PFSK-1 (cell line): ENCODE data around the gene FAF2.

Experiments
- FOXP2 ChIP-seq: optimal IDR thresholded peaks from 2 replicates; pipeline ENCODE3; 2011; ENCODE audit warnings: borderline replicate concordance, control low read depth, inconsistent platforms; ENCODE audit not compliant: insufficient read depth; ENCODE audit errors: extremely low read length, extremely low read depth
- POLR2AphosphoS5 ChIP-seq: IDR thresholded peaks from 2 replicates; pipeline ENCODE4 v1.6.1; 2012; ENCODE audit warnings: low read depth, mild to moderate bottlenecking, control low read depth, low read length, moderate library complexity
- TAF1 ChIP-seq: IDR thresholded peaks from 2 replicates; pipeline ENCODE4 v1.6.1; 2012; ENCODE audit warnings: low read length, control low read depth, borderline replicate concordance; ENCODE audit not compliant: insufficient read depth
- TF ChIP-seq, protein P1 (sequence below), 2 experiments: IDR thresholded peaks; 2 replicates each; pipeline versions ENCODE4 v1.6.1 to v1.8.0; 2011 to 2012; ENCODE audit warnings: low read depth in 2 of 2, low read length in 2 of 2, control low read depth in 1 of 2, inconsistent platforms in 1 of 2, mild to moderate bottlenecking in 1 of 2, moderate library complexity in 1 of 2; ENCODE audit not compliant: insufficient read depth in 1 of 2

DNA sequence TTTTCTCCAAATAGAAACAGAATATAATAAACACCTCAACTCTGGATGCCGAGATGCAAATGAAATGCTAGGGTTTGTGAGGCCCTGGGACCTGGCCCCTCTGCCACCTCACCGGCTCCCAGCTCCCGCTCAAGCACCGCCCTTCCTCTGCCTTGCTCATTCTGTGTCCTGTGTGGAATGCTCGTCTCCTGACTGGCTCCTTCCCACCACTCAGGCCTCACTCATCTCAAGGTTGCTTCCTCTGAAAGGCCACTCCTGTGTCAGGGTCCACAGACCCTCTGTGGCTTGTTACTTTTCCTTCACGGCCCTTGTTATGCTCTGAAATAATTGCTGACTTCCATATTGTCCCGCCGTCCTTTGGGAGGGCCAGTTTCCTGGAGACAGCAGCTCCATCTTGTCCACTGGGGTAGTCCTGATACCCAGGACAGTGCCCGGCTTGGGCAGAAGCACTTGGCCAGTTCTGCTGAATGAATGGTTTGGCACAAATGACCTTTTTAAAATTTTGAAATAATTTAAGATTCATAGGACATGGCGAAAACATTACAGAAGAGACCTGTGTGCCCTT, 73.6 kb downstream of the FAF2 start:
- TF ChIP-seq POLR2AphosphoS5 (no peak), TAF1 (no peak), FOXP2 (no peak)
- TF ChIP-seq, protein P1, sequence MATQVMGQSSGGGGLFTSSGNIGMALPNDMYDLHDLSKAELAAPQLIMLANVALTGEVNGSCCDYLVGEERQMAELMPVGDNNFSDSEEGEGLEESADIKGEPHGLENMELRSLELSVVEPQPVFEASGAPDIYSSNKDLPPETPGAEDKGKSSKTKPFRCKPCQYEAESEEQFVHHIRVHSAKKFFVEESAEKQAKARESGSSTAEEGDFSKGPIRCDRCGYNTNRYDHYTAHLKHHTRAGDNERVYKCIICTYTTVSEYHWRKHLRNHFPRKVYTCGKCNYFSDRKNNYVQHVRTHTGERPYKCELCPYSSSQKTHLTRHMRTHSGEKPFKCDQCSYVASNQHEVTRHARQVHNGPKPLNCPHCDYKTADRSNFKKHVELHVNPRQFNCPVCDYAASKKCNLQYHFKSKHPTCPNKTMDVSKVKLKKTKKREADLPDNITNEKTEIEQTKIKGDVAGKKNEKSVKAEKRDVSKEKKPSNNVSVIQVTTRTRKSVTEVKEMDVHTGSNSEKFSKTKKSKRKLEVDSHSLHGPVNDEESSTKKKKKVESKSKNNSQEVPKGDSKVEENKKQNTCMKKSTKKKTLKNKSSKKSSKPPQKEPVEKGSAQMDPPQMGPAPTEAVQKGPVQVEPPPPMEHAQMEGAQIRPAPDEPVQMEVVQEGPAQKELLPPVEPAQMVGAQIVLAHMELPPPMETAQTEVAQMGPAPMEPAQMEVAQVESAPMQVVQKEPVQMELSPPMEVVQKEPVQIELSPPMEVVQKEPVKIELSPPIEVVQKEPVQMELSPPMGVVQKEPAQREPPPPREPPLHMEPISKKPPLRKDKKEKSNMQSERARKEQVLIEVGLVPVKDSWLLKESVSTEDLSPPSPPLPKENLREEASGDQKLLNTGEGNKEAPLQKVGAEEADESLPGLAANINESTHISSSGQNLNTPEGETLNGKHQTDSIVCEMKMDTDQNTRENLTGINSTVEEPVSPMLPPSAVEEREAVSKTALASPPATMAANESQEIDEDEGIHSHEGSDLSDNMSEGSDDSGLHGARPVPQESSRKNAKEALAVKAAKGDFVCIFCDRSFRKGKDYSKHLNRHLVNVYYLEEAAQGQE (IDR thresholded peaks at IDR 0.05; ENCODE audit: insufficient read depth in 1 of 2, low read depth in 2 of 2, low read length in 2 of 2): no peak
